GDM1 (cell line): ENCODE data around the gene RAMP1.

Source experiments
- DNase-seq: peaks from one replicate; lab custom pipeline; 2025; lab: John Stamatoyannopoulos, UW

Gene RAMP1

DNA sequence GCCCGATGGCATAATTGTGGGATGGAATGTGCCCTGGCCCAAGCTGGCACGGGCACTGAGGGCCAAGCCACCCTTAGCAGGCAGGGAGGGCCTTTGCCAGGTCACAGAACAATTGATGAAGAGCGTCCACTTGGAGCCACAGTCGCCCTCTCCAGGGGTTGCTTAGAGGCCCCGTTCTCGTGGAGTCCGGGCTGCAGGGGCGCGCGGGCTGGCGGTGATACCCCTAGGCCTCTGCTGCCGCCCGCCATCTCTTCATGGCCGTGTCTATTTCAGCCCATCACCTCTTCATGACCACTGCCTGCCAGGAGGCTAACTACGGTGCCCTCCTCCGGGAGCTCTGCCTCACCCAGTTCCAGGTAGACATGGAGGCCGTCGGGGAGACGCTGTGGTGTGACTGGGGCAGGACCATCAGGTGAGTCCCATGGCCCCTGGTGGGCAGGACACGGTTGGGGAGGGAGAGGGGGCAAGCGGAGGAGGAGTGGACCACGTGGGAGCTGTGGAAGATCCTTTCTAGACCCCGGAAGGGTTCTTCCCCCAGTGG is 17.6 kb downstream of the RAMP1 start:
- no peak for DNase-seq

DNA sequence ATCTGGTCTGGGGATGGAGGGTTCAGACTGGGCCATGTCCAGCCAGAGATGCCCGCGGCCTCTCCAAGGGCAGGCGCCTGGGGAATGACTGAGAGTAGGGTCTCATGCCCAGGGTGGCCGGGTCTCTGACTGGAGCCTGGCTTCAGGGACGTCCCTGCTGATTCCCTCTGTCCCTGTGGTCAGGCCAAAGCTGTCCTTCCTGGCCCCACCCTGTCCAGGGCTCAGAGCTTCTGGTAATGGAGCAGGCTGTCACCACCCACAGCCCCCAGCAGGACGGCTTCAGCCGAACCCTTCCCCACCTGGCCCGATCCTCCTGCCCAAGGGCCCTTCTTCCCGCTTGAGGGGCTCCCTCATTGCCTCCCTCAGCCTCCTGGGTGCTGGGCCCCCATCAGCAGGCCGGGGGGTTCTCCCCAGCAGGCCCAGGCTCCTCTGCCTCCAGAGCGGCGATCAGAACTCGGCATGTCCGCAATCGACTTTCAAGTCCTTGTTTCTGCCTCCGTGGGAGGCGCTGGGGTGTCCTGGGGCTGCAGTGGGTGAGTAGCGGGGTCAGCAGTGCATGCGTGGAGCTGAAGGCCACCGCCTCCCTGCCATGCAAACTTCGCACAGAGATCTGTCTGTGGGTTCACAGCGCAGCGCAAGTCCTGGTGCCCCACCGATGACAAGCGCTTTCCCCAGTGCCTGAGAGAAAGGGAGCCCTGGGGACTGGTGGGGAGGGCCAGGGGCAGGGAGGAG is 18.3 kb downstream of the RAMP1 start:
- DNase-seq, result no peak

DNA sequence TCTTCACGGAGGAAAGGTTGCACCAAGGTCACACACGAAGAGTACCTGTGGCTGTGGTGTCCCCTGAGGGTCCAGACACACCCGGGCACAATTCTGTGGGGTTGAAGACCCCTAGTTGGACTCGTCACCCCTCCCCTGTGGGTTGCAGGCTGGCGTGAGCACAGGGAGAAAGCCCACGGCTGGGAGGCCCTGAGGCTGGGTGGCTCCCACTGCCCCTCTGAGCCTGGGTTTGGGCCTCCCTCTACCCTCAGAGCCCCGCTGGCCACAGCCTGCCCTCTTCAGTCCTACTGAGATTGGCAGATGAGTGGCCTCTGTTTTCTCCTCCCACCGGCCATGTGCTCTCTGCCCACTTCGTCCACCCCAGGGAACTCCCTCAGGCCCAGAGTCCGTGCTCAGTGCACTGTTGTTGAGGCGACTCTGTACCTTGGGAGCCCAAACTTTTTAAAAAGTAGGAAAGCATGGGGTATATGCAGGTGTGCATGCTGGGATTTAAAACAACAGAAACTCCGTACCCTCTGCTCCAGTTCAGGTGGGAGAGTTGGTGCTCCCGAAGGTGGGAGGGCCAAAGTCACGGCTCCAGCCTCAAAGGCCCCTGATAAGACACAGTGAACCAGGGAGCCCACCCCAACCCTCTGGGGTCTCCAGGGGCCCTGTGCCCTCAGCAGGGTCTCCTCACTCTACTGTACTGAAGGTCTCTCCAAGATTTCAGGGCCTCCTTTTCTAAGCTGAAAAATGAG is 19.1 kb downstream of the RAMP1 start:
- no peak for DNase-seq

DNA sequence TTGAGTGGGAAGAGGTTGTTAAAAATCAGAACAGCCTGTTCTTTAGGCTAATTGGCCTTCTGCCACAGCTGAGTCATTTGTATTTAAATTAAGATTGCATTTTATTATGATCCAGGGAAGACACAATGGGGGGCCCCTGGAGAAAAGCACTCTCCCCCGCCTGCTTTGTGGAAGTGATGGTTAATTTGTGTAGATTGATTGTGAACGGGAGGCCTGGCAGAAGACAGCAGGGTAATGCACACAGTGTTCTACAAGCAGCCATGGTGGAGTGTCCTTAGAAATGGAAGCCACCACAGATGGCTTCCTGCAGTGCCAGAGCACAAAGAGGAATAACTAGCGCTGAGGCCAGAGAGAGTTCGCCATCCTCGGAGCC is 19.6 kb downstream of the RAMP1 start:
- DNase-seq, result no peak

DNA sequence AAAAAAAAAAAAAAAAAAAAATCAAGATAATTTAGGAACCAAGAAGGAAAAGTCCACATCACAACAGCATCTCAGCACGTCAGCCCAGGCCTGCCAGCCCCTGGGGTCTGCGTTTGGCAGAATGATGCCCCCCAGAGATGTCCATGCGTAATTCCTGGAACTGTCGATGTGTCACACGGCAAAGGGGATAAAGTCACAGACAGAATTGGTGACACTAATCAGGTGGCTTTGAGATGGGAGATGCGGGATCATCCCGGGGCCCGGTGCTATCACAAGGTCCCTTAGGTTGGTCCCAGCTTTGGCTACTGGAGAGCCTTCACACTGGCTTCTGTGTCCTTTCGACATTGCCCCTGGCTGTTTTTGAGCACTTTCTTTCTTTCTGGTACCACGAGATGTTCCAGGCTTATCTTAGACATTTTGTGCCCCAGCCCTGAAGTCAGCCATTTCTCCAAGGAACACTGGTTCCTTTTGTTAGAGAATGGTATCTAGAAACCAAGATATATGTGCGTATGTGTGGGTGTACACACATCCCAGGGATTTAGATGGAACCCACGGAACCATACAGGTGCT is 20.7 kb downstream of the RAMP1 start:
- no peak for DNase-seq

DNA sequence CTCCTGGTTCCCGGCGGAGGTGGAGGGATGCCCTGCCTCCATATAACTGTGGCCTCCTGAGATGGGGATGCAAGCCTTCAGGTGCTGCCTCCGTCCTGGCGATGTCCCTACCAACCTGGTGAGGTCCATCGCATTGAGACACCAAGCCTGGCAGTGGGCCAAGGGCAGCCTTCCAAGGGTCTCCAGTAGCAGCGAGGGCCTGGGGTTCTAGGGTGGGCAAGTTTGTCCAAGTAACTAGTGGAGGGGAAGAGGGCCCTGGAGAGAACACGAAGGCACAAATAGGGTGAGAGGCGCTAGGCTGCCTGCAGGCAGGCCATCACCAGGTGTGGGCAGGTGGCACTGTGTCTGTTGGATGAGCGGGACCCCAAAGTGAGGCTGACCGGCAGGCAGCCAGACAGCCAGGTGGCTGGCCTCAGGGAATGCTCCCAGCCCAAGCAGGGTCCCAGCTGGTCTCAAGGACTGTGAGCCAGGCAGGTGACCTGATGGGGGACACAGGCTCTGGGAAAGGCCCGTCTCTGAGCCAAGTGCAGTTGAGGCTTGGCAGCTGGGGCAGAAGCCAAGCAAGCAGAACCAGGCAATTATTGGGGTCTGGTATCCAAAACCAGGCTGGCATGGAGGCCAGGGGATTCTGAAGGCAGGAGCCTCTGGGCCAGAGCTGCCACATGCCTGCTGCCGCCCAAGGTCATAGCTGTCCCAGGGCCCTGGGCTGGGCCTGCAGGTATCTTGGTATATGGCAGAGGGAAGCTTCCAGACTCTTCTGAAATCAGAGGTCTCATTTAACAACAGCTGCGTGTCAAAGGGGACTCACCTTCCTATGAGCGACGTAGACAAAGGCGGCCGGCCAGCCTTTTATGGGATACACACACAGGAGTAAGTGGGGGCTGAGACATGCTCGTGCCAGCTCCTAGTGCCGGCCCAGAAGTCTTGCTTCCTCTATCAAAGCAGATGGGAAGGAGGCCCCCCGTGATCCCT is 23.4 kb downstream of the RAMP1 start:
- no peak for DNase-seq

DNA sequence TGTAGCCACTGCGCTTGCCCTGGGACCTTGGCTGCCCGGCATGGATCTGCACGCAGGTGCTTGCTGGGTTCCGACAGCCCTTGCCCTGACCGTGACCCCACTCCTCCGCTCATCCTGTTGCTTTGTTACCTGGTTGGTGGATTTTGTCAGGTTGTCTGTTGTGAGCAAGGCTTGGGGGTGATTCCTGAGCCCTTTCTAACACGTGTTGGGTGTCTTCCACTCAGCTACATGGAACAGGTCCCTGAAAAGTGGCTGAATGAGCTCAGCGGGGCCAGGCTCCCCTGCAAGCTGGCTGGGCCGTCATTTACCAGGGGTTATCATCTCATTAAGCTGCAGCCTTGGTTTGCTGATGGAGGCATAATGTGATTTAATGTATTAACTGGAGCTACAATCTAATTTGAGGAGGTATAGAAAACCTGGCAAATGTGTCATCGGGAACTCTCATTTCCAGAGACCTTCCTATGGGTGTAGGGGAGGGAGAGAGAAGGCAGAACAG is 24.6 kb downstream of the RAMP1 start:
- no peak for DNase-seq

DNA sequence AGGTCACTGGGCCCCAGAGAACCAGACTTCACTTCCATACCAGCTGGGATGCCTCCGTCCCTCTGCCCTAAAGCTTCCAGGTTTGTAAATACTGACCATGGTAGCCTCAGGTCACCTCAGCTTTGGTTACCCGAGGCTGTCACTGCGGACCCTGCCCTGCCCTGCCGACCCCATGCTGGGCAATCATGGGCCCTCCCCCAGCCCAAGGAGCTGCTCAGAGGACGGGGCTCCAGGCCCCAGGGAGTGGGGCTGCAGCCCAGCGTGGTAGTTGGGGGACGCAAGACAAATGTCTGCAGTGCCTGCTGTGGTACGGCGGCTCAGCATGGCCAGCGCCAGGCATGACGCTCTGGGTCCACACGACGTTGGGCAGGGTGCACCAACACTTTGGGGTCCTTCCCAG is 25.3 kb downstream of the RAMP1 start:
- DNase-seq, result no peak

DNA sequence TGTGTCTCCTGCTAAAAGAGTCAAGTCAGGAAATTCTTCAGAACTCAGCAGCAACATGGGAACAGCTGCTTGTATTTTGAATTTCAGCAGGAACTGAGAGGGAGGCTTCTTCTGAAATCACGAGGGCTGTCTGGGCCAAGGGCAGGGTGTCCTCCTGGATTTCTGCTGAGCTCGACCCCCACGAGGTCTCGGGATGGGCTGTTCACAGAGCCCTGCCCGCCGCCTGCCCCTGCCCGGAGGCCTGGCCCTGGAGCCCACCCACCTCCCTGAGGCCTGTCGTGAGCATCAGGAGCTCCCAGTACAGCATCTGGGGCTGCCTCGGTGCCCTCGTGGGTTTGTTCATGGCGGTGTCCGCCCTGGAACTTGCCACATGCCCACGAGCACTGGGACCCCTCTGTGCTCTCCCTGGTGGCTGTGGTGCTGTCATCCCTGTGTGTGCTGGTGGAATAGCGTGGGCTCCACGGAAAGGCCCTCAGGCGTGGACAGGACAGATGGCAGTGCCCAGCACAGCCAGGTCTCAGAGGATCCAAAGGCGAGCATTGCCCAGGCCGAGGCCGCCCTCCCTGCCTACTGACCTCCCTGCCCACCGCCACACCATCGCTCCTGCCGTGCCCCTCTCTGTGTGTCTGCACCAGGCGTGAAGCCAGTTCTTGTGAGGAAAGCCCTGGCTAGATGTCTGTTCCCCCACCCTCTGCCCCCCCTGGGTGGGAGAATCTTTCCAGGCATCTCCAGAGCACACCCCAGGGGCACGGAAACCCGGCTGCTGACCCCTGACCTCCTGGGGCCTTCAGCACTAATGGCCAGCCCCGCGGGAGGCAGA is 25.9 kb downstream of the RAMP1 start:
- DNase-seq, result no peak

DNA sequence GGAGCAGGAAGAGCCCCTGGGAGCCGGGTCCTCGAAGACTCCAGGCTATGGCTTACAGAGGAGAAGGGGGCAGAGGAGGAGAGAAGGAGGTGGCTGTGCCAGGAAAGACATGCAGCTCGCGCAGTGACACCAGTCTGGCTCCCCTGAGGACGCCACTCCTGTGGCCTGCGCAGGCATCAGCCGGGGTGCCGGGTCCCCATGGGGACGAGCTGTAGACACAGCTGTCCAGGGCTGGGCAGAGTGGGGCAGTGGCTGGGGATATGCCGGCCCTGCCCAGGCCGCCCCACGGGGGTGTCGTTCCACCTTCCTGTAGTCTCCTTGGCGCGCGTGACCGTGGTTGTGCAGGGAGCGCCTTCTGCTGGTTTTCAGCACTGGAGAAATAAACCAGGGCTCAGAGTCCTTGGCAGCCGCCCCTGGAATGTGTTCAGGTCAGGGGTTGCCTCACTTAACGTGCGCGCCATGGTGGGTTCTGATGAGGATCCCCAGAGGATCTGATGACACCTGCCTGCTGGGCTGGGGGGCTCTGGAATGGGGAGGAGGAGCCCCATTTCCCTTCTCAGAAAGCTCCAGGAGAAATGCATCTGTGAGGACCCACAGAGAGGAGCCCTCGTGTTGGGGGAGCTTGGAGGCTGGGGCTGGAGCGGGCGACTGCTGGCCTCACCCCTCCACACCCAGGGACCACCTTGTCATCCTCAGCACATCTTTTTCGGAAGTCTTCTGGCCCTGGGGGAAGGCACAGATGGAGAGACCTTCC is 26.7 kb downstream of the RAMP1 start:
- no peak for DNase-seq

DNA sequence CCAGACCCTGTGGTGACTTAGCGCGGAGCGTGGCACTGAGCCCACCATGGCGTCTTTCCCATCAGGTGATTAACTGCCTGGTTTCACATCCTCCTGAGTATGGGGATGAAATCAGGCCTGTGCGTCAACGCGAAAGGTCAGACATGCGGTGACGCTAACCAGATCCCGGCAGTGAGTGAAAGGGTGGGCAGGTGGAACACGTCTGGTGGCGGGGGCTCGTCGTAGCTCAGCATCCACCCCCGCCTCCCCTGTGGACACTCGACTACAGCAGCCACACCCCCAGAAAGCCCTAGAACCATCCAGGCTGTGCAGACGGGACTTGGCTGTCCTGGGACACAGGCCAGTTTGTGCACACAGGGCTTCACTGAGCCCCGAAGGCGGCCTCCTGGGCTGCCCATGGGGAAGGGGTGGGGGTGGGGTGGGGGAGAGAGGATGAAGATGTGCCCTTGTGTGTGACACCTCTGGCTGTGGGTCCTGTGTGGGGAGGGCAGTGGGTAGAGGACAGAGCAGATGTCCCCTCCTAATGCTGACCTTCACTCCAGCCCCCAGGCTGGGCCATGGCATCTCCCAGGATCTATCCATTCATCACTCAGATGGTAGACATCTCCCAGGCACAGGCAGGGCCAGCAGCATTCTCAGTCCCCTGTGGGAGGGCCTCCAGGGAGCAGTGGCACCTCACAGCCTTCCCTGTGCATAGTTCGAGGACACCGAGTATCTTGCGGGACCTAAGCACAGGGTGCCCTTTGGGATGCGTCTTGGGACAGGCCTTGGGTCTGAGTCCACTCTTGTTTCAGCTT is 27.5 kb downstream of the RAMP1 start:
- DNase-seq, result no peak

DNA sequence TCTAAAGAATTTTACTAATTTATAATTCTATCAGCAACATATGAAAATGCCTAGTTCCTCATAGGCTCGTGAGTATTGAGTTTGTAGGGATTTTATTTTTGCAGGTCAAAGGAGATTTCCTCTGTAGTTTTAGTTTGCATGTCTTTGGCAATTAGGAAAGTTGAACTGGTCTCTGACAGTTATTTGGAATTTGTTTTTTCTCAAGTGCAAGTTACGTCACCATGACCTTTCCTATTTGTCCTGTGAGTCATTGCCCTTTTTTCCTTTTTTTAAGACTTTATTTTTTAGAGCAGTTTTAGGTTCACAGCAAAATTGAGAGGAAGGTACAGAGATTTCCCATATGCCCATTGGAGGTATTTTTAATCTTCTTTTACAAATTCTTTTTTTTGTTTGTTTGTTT is 29.0 kb downstream of the RAMP1 start:
- DNase-seq, result no peak

DNA sequence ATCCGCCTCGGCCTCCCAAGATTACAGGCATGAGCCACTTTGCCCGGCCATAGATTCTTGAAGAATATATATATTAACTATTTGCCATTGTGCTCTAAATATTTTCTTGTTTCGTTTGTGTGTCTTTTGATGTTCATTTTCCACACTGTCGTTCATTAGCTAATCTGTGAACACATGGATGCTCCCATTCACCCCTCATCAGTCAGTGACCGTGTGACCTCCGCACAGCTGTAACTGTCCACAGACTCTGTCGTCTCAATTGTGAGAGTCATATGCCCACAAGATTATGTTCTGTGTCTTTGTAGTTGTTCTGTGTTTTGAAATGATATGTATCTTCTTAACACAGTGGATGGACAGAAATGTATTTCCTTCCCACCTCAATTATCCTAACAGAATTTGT is 29.6 kb downstream of the RAMP1 start:
- DNase-seq, result no peak

DNA sequence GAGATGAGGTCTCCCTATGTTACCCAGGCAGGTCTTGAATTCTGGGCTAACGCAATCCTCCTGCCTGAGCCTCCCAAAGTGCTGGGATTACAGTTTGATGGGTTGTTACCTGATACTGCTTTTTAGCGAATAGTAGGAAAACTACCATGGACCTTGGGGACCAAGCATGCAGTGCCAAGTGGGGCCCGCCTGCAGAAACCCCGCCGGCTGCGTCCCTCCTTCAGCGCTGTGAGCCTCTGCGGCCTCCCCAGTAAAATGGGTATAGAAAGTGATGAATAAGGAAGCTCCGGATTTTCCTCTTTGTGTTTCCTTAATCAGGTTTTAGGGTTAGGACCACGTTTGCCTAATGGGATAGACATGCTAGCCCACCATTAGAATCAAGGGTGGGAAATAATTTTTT is 30.4 kb downstream of the RAMP1 start:
- no peak for DNase-seq

DNA sequence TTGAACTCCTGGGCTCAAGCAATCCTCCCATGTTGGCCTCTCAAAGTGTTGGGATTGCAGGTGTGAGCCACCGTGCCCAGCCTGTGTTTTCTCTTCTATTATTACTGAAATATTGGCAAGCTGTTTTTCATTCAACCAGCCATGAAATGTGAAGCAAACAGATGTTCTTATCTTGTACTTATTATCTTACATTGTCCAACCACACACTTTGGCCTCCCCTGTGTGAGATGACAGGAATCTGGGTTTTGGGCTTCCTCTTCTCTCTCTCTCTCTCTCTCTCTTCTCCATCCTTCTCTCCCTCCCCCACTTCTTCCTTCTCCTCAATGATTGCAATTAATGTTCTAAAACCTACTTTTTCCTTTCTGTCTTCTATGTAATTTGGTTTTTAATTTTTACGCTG is 33.1 kb downstream of the RAMP1 start:
- no peak for DNase-seq

DNA sequence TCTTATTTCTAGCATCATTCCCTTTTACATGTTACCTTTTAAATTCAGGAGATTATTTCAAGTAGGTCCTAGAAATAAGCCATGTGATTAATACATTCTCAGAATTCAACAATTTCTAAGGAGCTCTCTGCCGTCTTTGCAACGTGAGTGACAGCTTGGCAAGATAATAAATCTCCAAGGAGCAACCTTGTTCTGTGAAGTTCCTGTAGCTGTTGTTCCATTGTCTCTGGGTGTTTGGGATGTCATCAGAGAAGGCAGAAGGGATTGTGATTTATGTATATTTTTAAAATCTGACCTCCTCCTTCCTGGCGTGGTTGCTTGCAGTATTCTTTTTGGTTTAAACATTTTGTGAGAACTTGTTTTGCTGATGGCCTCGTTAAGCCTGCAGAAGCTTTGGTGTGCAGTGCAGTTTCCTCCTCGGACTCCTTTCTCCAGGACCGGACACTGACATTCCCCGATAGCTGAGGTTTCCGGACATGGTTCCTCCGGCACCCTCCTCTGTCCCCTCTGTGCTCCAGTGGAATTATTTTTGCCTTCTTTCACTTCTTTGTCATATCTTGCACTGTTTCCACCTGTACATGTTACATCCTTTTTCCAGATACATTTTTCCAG is 33.7 kb downstream of the RAMP1 start:
- no peak for DNase-seq

DNA sequence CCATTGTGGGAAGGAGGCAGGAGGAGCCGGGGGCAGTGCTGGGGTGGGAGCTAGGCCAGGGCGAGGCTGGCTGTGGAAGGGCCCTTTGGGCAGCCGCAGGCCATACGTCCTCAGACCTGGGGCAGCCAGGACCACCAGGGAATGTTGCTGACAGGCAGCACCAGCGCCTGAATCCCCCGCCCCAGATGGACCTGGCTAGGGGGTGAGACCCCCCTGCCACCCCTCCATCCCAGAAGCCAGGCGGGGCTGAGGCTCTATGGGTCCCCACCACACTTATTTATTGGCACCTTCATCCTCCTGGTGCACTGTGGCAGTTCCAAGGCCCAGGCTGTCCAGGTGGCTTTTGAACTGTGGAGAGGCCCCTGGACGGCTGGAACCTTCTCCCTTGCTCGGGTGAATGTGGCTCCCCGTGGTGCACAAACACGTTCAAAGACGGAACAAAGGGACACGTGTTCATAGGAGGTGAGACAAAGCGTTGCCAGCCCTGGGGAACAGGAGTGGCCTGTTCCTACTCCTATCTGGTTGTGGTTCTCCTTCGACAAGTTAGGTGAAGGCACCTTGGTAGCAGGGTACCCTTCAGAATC is 35.1 kb downstream of the RAMP1 start:
- no peak for DNase-seq

DNA sequence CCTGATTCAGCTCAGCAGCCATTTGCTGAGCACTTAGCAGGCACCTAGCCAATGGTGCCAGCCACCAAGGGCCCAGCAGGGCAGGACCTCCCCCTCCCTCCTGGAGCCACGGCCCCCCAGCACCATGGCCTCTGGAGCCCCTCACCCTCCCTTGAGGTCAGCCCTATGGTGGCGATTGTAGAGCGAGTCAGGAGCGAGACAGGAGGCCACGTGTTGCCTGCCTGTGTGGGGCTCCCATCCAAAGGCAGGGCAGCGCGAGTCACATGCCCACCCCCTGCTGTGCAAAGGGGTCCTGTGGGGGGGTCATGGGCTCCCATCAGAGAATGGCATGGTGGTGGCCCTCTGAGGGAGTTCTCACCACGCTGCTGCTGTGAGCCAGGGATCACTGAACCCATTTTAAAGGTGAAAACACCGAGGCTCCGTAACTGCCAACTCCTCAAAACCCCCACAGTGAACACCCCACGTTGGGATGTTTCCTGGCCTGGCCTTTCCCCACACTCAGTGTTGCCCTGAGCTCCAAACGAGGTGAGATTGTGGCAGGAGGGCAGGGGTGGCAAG is 35.6 kb downstream of the RAMP1 start:
- no peak for DNase-seq
